HG03066 (cell line): ENCODE results near the gene CAMK2B.

ENCODE experiments used
- ATAC-seq: cut with Tn5 transposase; IDR thresholded peaks from one replicate; pipeline ENCODE4 v1.9.1; 2021; ENCODE audit warnings: low read depth; ENCODE audit not compliant: unreplicated experiment

Gene CAMK2B

DNA sequence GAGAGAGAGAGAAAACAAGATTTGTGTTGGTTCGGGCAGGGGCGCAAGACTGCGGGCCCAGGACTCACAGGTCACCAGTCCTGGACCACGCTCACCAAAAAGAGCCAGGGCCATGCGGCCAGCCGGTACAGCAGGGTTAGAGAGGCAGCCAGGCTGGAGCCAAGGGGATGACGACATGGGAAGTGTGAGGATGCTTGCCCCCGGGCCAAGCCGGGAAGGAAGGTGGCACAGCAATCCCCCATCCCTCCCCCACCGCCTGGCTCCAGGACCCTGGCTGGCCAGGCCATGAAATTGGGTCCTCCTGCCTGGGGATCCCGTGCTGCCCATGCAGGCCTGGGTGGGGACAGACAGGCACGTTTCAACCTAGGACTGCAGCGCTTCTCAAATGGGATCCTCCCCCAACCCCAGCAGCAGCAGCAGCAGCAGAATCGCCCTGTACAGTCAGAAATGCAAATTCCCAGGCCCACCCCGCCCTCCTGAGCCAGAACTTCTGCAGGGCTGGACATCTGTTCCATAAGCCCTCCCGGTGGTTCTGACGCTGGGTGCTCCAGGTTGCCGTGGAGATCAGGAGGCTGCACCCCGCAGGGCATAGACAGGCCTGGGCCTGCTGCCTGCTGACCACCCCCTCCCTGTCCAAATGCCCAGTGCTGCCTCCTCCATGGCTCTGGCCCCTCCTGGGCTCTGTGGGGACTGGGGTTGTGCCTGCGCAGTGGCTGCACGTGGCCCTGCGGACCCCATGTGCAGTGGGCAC is 89.6 kb downstream of the CAMK2B start:
- ATAC-seq = no peak

GRCh38 chr7:44235066-44235465 is 90.3 kb downstream of the CAMK2B start:
- ATAC-seq = no peak

DNA sequence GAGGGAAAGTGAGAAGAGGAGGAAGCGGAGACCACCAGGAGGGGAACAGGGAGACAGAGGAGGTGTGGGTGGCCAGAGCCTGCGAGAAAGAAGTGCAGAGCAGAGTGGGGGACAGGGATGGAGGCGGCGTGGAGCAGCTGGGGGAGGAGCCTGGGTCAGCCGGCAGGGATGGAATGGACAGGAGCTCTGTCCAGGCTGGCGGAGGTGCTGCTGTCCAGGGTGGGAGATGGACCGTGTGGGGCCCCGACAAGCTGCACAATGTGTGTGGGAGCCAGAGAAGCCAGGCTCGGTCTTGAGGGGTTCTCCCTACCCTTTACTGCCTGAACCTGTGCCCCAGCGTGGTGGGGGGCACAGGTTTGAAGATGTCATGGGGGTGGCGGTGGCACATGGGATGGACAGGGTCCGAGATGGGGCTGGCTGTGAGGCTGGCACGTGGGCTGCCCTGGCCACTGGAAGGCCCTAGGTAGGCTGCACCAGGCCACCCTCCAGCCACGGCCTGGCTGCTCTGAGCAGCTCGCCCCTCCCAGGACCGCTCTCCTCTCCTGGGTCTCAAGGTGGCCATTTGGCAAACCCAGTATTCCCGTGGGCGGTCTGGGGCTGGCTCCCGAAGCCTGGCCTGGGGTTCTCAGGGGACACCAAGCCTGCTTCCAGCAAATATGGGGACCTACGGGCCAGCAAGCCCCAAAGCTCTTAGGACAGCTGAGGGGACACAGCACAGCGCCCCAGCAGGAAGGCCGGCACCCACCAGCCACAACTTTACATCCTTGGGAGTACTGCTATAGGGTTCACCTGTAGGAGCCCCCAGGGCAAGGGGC is 92.3 kb downstream of the CAMK2B start:
- no peak for ATAC-seq

GRCh38 chr7:44232396-44232795 is 93.0 kb downstream of the CAMK2B start:
- ATAC-seq = no peak

- ATAC-seq = no peak
Measured at GRCh38 chr7:44231088-44231487, 94.3 kb downstream of the CAMK2B start.

- ATAC-seq = no peak
Measured at GRCh38 chr7:44230286-44230685, 95.1 kb downstream of the CAMK2B start.

GRCh38 chr7:44229546-44230105 is 95.8 kb downstream of the CAMK2B start:
- ATAC-seq = no peak

GRCh38 chr7:44228571-44229350 is 96.6 kb downstream of the CAMK2B start:
- ATAC-seq = no peak

- no peak for ATAC-seq
Measured at GRCh38 chr7:44227911-44228310, 97.5 kb downstream of the CAMK2B start.

DNA sequence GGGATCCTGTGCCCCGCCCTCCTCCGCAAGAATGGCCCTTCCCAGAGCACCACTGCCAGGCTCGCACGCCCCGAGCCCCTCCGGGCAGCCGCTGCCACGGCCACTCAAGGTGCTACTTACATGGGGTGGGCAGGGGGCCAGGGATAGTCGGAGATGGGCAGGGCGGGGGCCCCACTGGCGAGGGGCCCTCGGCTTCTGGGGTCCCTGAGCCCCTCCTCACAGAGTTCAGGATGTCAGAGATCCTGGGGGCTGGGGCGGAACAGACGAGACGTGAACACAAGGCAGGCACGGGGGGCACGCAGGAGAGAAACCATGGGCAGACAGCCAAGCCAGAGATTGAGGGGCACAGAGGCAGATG is 99.0 kb downstream of the CAMK2B start:
- ATAC-seq = no peak

- ATAC-seq = no peak
Measured at GRCh38 chr7:44225566-44226395, 99.6 kb downstream of the CAMK2B start.

GRCh38 chr7:44224974-44225565 is 100.3 kb downstream of the CAMK2B start:
- ATAC-seq = no peak

DNA sequence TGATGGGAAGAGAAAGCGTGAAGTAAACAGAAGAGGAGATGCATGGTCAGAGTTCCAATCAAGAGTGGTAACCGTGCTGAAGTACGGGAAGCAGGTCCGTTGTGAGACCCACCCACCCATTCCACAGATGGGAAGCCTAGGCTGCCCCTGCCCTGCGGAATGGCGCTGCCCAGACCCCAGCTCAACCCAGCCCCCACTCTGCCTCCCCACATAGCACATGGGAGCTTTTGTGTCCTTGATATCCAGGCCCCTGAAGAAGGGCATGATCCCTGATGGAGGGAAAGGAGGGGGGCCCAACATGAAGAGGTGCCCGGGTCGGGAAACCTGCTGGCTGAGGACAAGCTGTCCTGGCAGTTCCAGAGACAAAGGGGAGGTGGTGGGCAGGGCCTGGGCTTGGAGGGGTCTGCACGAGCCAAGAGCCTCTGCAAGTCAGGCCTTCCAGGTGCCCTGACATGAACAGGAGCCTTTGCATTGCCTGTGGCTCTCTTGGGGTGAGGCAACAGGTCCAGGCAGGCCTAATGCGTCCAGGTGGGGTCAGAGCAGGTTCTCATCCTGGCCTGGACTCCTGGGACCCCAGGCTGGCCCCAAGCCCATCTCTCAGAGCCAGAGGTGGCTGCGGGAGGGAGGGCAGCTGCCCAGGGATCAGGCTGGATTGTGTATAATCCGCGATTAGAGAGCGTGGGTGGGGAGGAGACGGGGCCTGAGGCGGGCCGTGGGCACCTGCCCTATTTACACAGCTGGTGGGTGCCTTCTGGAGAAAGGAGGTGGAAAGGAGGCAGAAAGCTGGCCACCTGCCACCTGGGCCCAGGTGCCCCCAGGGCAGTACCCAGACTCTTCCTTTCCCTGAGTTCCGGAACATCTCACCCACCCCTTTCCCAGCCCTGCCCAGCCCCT is 101.1 kb downstream of the CAMK2B start:
- no peak for ATAC-seq

DNA sequence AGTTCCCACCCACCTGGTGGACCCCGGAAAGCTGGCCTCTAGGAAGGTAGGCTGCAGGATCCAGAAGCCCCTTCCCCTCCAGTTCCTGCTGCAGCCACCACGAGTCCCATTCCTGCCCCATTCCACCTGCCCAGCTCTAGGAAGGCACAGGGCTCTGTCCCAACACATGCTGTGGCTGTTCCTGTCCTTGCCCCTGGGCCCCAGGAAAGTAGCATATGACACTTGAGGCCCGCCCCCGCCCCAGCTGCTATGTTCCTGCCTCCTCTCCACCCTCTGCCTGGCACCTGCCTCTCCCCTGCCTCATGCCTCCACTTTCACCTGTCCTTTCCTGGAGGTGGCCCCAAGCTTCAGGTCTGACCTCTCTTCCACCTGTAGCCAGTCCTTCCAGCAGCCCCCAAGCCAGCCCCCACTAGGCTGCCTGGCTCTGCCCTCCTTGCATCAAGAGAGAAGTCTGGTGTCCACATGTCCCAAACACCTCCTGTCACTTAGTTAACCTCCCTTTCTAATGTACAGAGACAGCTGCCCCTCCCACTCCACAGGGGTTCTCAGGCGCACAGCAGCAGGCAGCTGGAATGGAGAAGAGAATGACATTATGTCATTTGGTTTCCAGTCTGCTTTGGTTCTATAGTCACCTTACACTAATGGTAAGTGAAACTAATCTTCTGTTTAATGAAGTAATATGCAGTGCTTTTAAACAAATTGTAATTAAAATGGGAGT is 101.9 kb downstream of the CAMK2B start:
- ATAC-seq = no peak

- no peak for ATAC-seq
Measured at GRCh38 chr7:44222776-44223261, 102.6 kb downstream of the CAMK2B start.

DNA sequence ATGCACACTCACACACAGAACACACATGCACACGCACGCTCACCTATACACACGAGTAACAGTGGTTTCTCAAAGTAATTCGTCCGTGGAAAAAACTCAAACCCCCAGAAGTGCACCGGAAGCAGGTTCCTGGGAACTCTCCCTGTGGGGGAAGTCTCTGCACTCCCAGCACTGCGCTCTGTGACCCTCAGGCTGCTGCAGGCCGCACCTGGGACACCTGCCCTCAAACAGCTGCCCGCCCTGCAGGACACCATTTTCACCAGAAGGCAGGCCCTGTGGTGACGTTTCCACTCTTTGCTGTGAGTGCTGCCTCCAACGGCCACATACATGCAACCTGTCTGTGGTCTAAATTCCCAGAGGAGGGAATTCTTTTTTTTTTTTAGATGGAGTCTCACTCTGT is 103.3 kb downstream of the CAMK2B start:
- ATAC-seq = no peak

DNA sequence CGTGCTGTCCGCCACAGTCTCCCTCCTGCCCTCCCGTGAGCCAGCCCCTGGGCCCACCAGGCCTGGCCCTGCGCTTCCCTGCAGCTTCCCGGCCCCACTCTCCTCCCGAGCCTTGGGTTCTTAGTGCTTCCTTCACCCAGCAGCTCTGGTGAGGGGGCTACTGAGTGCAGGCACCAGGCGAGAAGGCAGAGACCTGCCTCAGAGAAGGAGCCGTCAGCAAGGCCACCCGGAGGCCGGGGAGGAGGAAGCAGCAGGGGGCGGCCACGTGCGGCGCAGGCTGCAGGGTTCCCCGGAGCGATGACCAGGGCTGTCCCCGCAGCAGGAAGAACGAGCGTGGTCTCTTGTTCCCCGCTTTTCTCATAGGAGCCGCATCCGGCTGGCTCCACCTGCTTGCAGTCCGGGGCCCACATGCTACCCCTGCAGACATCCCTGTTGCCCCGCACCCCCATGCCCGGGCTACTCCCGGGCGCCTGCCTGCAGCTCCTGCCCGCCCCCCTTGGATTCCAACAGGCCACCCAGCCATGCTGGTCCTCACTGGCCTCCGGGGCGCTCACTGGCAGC is 104.1 kb downstream of the CAMK2B start:
- no peak for ATAC-seq
